Activated B cell treated with CpG ODN at 0.5 μM for 24 hours (primary cell): ENCODE data around the gene ESR2. TPM values are rescaled to one million over a fixed set of nuclear protein-coding genes. Genes with fewer than 3 reads are reported as not detected.

Experiments used
- ATAC-seq: fragments of 200-7000 bp; cut with Tn5 transposase; one replicate; pipeline ENCODE4 v1.10.0; 2021; ENCODE audit warnings: low read depth, mild to moderate bottlenecking, moderate library complexity
- CTCF ChIA-PET: fragments of 350-600 bp; sonication (Branson Sonifier 250); formaldehyde crosslinking; loops from one replicate; lab custom pipeline; 2021; ENCODE audit warnings: antibody characterized with exemption; lab: Charles Lee
- POLR2A ChIA-PET: fragments of 350-600 bp; sonication (Branson Sonifier 250); formaldehyde crosslinking; loops from one replicate; lab custom pipeline; 2021; ENCODE audit warnings: antibody characterized with exemption; lab: Charles Lee
- DNase-seq: peaks from one replicate; pipeline ENCODE4 v3.0.0; 2022
- H3K27ac Mint-ChIP-seq: one replicate; pipeline ENCODE4 v1.8.0; 2020; ENCODE audit warnings: mixed read lengths
- H3K27me3 Mint-ChIP-seq: one replicate; pipeline ENCODE4 v1.8.0; 2021; ENCODE audit warnings: mixed read lengths
- H3K36me3 Mint-ChIP-seq: one replicate; pipeline ENCODE4 v1.8.0; 2021; ENCODE audit warnings: low read depth, mixed read lengths
- H3K4me1 Mint-ChIP-seq: one replicate; pipeline ENCODE4 v1.8.0; 2021; ENCODE audit warnings: mixed read lengths
- H3K4me3 Mint-ChIP-seq: one replicate; pipeline ENCODE4 v1.8.0; 2020; ENCODE audit warnings: mild to moderate bottlenecking, mixed read lengths
- H3K9me3 Mint-ChIP-seq: one replicate; pipeline ENCODE4 v1.8.0; 2020; ENCODE audit warnings: mixed read lengths
- intact Hi-C: fragments of 100-400 bp; cut with micrococcal nuclease; formaldehyde crosslinking; loops from one replicate; pipeline ENCODE4 v1.15.1; 2024
- total RNA-seq: library from RNA; stranded (reverse); gene quantifications from 2 replicates; pipeline ENCODE4 v1.2.3, GENCODE V29; 2022
- TF ChIP-seq, protein P1 (sequence below): fragments of 200-600 bp; IDR thresholded peaks from one replicate; pipeline ENCODE4 v1.8.0; 2022; ENCODE audit warnings: antibody characterized with exemption, mild to moderate bottlenecking

ESR2 gene
- total RNA-seq, 1 donor from 2014 or later: 23.2 TPM

GRCh38 chr14:64082837-64083236 is 211.3 kb downstream of the ESR2 start:
- TF ChIP-seq, protein P1, sequence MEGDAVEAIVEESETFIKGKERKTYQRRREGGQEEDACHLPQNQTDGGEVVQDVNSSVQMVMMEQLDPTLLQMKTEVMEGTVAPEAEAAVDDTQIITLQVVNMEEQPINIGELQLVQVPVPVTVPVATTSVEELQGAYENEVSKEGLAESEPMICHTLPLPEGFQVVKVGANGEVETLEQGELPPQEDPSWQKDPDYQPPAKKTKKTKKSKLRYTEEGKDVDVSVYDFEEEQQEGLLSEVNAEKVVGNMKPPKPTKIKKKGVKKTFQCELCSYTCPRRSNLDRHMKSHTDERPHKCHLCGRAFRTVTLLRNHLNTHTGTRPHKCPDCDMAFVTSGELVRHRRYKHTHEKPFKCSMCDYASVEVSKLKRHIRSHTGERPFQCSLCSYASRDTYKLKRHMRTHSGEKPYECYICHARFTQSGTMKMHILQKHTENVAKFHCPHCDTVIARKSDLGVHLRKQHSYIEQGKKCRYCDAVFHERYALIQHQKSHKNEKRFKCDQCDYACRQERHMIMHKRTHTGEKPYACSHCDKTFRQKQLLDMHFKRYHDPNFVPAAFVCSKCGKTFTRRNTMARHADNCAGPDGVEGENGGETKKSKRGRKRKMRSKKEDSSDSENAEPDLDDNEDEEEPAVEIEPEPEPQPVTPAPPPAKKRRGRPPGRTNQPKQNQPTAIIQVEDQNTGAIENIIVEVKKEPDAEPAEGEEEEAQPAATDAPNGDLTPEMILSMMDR: no peak
- CTCF ChIA-PET: no interaction called here
- Mint-ChIP-seq H3K4me1 (no peaks in the 10 kb centered on the region), H3K27ac (no peak overlapping the region), H3K9me3 (no peaks in the 10 kb centered on the region), H3K36me3 (peaks cover 36% of the 10 kb centered on the region), H3K4me3 (no peak overlapping the region), H3K27me3 (no peaks in the 10 kb centered on the region)
- no peak for ATAC-seq
- POLR2A ChIA-PET: no interaction called here
- DNase-seq: no peak
- intact Hi-C loops: no loop called here

- POLR2A ChIA-PET: no interaction called here
- intact Hi-C loops: no loop called here
Measured at GRCh38 chr14:64081174-64081746, 212.9 kb downstream of the ESR2 start.

DNA sequence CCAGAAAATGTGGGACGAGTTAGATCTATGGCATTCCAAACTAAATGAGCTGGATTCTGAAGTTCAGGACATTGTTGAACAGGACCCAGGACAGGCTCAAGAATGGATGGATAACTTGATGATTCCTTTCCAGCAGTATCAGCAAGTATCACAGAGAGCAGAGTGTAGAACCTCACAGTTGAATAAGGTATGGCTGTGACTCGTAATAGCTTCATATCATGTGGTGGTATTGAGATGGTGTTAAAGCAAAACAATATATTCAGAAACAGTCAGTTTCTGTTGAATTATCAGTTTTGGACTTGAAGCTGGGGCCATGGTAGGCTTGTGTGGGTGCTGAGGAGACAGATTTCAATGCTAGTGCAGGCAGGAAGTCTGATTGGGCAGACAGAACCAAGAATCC is 213.7 kb downstream of the ESR2 start:
- intact Hi-C loops: no loop called here
- no peak overlapping the region for H3K27ac Mint-ChIP-seq
- H3K4me3 Mint-ChIP-seq: no peak overlapping the region
- ChIA-PET CTCF (no interaction called here), POLR2A (interaction anchor here (0.5 kb wide), 1 partner anchor 308 kb away, joined by 3 read pairs; the partner anchor contains the start of gene MTHFD1)
- TF ChIP-seq, protein P1: no peak
- H3K4me1 Mint-ChIP-seq: no peaks in the 10 kb centered on the region
- no peak for DNase-seq
- no peaks in the 10 kb centered on the region for H3K27me3 Mint-ChIP-seq
- H3K9me3 Mint-ChIP-seq: no peaks in the 10 kb centered on the region
- no peak for ATAC-seq
- H3K36me3 Mint-ChIP-seq: peaks cover 32% of the 10 kb centered on the region

More at GRCh38 chr14:64081174-64081746, 212.9 kb downstream of the ESR2 start:
- Mint-ChIP-seq H3K9me3 (no peaks in the 10 kb centered on the region), H3K4me3 (no peak overlapping the region), H3K27me3 (no peaks in the 10 kb centered on the region), H3K27ac (no peak overlapping the region), H3K4me1 (no peaks in the 10 kb centered on the region), H3K36me3 (peaks cover 32% of the 10 kb centered on the region)
- TF ChIP-seq, protein P1: no peak
- ATAC-seq (no peak), DNase-seq (no peak)
- CTCF ChIA-PET: no interaction called here

DNA sequence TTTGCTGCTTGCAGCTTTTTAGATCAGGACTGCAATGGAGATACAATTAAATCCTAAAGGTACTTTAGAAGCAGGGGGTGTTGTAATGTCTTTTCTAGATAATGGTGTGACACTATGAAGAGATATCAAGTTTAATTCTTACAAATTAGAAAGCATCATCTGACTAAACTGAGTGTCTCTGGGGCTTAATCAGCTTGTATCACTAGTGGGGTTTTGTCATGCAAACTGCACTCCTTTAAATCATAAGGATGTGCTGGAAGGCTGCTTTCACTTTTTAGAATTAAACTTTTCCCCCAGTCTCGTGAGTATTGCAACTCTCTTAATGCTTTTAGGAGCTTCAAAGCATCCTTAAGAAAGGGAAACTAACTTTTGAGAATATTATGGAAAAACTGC is 218.6 kb downstream of the ESR2 start:
- no peak overlapping the region for H3K27ac Mint-ChIP-seq

GRCh38 chr14:64074961-64075612 is 219.1 kb downstream of the ESR2 start:
- no peak overlapping the region for H3K4me3 Mint-ChIP-seq
- ChIA-PET CTCF (interaction anchor here (0.6 kb wide), 1 partner anchor 156 kb away, joined by 5 read pairs; no protein-coding TSS in a partner anchor), POLR2A (no interaction called here)
- H3K27ac Mint-ChIP-seq: no peak overlapping the region
- H3K27me3 Mint-ChIP-seq: no peaks in the 10 kb centered on the region
- DNase-seq (no peak), ATAC-seq (no peak)
- intact Hi-C loops: no loop called here
- H3K36me3 Mint-ChIP-seq: peaks cover 37% of the 10 kb centered on the region
- H3K4me1 Mint-ChIP-seq: no peaks in the 10 kb centered on the region
- TF ChIP-seq, protein P1: no peak
- no peaks in the 10 kb centered on the region for H3K9me3 Mint-ChIP-seq

More for the DNA sequence above, 218.6 kb downstream of the ESR2 start:
- ChIA-PET CTCF (interaction anchor here (0.6 kb wide), 1 partner anchor 156 kb away, joined by 5 read pairs; no protein-coding TSS in a partner anchor), POLR2A (no interaction called here)
- Mint-ChIP-seq H3K4me3 (no peak overlapping the region), H3K36me3 (peaks cover 42% of the 10 kb centered on the region), H3K27me3 (no peaks in the 10 kb centered on the region), H3K9me3 (no peaks in the 10 kb centered on the region), H3K4me1 (no peaks in the 10 kb centered on the region)
- TF ChIP-seq, protein P1: no peak
- intact Hi-C loops: no loop called here
- ATAC-seq (no peak), DNase-seq (no peak)
